Amniotic epithelial cell (primary cell): Measurements from ENCODE around the gene RAB4A.
"Not testable (repeated sequence)": the region's sequence is repeated elsewhere in the genome, so short reads cannot be mapped to it uniquely, and the experiment has no call there.

Experiments
- DNase-seq: peaks from one replicate; pipeline ENCODE4 v3.0.0-alpha.2; 2010; ENCODE audit warnings: low read depth

Gene RAB4A

GRCh38 chr1:229298420-229298819, 27.5 kb downstream of the RAB4A start:
- no peak for DNase-seq

GRCh38 chr1:229298887-229299503, 28.1 kb downstream of the RAB4A start:
- no peak for DNase-seq

GRCh38 chr1:229300099-229300757, 29.3 kb downstream of the RAB4A start:
- no peak for DNase-seq

DNA sequence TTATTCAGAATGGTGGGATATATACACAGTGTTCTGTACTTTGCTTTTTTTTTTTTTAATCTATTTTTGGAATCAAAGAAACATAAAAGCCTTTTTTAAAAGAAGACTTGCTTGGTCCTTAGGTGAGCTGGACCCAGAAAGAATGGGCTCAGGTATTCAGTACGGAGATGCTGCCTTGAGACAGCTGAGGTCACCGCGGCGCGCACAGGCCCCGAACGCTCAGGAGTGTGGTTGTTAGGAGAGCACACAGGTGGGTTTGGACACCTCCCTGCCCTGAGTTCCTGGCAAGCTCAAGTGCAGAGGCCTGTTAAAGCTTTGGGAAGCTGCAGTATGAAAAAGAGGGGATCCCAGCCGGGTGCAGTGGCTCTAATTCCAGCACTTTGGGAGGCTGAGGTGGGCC, 31.8 kb downstream of the RAB4A start:
- no peak for DNase-seq

DNA sequence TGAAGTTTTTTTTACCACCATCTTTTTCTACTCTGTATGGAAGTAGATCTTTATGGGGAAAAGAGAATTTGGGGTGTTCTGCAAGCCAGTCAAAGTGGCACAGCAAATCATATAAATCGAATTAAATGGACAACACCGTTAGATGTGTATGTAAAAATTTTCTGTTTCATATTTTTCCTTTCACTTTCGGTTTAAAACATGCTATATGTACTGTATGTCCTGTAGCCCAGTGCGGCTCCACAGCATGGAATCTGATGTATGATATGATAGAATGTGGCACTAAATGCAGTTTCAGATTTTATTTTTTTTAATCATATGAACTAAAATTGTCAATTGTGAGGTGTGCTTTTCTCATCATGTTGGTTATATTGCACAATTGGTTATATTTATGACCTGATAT, 32.9 kb downstream of the RAB4A start:
- DNase-seq: no peak

DNA sequence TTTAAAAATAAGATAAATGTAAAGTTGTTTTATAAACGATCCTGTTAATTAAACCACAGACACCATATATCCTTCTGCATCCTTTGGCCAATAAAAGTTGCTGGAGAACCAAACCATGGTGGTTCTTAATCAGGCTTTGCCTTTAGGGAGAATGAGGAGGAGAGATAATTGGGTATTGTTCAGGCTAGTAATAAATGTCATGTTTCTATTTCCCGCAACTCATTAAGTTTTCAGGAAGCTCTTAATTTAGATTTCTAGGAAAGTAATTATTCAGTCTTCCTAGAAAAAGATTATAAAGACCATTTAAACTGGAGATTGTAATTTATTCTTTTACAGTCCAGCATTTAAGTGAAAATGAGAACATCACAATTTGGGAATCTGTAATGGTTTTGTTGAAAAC, 34.5 kb downstream of the RAB4A start:
- DNase-seq: no peak

DNA sequence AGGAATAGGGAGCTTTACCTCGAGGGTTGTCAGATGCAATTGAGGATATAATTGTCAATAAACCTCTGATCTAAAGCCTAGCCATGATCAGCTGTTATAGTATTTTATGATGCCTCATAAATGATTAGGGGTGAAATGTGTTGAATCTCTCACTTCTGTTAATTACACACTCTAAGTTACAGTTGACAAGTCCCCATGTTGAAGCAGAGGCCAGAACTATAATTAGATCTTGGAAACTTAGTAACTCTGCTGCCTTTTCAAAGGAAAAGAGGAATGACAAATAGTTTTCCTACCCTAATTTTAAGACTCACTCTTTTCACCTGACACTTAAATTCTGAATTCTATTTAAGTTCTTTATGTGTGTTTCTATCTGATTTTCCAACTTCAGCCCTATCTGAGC, 38.2 kb downstream of the RAB4A start:
- no peak for DNase-seq

GRCh38 chr1:229309684-229310083, 38.8 kb downstream of the RAB4A start:
- DNase-seq: no peak

GRCh38 chr1:229310833-229311232, 39.9 kb downstream of the RAB4A start:
- no peak for DNase-seq

GRCh38 chr1:229316166-229316565, 45.3 kb downstream of the RAB4A start:
- no peak for DNase-seq

GRCh38 chr1:229318056-229318455, 47.1 kb downstream of the RAB4A start:
- DNase-seq: peak; percentile 19

- DNase-seq: no peak
Measured at GRCh38 chr1:229319487-229319886, 48.6 kb downstream of the RAB4A start.

DNA sequence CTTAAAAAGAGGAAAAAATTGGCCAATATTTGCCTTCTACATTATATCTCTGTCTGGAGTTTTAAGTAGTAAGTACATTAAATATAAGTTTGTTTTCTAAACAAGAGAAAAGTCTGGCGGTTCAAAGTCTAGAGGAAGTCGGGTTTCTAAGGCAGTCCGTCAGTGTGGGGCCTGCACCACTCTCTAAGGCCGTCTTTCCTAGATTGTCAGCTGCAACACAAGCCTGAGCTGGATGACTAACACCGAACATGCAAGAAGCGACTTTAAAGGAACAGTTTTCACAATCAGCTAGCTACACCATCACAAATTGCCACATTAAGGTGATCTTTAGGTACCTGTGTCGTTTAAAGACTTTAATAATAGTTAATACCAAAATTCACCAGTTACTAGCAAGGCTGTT, 52.3 kb downstream of the RAB4A start:
- DNase-seq: peak; percentile 62

DNA sequence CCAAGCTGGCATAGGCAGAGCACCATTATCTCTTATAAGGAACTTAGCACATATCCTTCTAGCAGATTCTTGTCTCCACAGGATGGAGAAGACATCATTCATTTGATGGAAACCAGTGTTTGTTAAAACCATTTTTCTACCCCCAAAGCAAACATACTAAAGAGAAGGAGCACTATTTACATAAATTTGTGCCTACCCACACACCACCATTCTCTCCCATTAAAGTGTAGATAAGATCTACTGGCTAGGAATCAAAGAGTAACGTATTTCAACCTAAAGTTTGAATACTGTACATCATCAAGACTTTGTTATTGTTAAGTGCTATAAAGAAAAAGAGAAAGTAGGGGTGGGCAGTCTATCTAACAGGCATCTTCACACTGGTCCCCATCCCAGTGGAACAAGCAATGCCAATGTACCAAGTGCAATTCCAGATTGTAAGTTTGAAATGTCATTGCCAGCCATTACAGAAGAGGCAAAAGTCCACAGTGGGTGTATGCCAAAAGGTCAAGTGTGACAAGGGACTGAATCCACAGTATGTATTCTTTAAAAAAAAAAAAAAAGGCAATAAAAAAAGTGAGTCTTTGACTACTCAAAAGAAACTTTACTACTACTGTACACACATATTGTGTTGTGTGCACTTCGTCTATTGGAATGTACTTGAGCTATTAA, 53.1 kb downstream of the RAB4A start:
- DNase-seq: no peak

DNA sequence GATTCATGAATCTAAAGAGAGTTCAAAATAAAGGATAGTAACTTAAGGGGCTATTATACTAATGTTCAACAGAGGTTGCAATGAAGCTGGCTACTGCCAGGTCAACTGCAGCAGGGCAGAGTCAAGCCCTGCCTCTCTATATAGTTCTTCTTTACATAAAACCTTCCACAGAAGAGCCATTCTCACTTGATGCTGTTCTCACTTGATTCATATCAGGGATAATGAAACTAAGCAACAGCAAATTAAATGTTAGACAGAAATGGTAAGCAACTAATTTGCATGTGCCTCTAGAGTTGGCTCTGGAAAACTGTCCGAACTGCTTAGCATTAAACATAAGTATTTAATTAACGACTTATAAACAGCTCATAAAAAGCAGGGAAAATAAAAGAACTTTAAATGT, 54.5 kb downstream of the RAB4A start:
- DNase-seq: no peak

DNA sequence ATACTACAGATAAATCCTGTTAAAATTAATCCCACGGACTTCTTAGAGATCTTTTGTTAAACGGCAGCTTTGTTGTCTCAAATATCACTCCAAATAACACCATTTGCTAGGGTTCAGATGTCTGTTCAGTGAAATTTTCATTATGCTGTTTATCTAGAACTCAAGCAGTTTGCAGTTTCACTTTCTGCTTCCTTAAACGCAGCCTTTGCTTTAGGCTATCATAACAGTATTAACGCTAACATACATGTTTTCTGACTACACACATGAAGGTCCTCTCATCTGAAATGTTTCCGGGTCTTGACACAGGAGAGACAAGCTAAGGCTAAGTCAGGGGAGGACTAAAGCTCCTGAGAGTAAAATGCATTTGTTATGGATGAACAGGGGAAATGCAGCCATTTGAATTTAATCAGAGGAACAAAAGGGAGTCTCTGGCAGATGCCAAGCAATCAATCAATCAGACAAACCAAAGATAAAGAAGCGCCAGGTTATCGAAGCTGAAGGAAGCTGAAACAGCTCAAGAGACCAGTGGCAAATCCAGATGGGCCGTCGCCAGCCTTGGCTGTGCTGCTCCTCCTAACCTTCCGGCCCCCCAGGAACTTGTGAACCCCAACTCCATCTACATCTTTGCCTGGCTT, 55.1 kb downstream of the RAB4A start:
- no peak for DNase-seq

- DNase-seq: no peak
Measured at GRCh38 chr1:229326601-229327000, 55.7 kb downstream of the RAB4A start.

GRCh38 chr1:229327765-229328164, 56.9 kb downstream of the RAB4A start:
- DNase-seq: not testable (repeated sequence)

DNA sequence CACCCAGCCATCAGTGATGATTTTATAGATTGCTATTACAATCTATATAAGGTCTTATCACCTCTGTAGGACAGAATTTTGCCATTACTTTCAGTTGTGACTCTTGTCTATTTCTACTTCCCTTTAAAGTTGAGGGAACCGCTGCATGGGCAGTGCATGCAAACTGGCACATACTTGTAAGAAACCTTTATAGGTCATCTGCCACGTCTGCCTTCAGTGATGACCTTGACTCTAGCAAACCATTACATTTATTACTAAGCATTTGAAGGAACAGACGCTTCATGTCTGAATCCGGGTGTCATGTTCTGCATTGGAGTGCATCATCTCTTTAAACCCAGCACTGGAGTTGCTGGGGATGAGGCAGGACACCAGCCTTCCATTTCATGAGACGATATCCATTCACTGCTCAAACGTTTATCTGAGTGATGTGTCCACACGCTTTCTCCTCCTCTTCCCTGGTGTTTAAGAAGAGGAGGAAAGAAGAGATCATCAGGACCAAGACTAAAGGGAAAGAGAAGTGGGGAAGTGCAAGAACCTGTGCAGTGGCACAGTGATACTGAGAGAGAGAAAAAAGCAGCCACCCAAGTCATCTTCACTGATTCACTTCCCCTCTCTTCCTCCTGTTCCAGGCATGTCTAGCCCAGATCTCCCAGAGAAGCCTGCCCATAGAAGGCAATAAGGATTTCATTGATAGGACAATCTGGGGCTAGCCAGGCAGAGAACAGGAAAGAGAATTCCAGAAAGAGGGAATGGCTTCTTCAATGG, 57.9 kb downstream of the RAB4A start:
- no peak for DNase-seq

DNA sequence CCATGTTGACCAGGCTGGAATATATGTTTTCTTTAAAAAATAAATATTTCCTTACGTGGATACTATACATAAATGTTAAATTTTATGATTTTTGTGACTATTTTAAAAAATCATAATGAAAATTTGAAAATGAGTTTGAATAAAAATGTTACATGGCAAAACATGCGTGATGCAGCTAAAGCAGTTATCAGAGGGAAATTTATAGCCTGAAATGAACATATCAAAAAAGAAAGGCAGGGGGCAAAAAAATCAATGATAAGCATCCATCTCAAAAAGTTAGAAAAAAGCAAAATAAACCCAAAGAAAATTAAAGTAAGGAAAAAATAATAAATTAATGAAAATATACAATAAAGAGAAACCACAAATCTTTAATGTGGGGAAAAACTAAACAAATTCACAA, 63.4 kb downstream of the RAB4A start:
- DNase-seq: no peak

GRCh38 chr1:229334716-229335115, 63.8 kb downstream of the RAB4A start:
- DNase-seq: no peak

DNA sequence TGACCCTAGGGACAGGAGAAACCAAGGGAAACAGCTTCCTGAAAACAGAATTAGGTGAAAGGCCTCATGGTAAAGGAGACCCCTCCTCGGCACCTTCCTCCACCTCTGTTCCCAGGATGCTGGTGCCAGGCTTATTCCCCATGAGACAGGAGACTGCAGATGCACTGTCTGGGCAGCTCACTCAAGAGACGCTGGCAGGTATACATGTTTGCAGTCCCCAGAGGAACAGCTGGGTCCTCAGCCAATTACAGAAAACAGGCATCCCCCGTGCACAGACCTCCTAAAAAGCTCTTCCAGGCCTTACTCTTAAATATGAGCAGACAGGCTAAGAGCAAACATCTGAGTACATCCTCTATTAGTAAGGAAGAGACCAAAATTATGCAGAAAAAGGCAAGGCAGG, 65.4 kb downstream of the RAB4A start:
- DNase-seq: no peak
